Transverse colon (tissue), 4 donors: ENCODE data around the gene GALP.
"Not testable (repeated sequence)": the region's sequence is repeated elsewhere in the genome, so short reads cannot be mapped to it uniquely, and the experiment has no call there.

Experiments
- EP300 ChIP-seq: sonication (generic); formaldehyde crosslinking; IDR thresholded peaks from one replicate; pipeline ENCODE4 v1.6.1; 2017; ENCODE audit warnings: antibody characterized with exemption, low read depth
- POLR2AphosphoS5 ChIP-seq, 3 donors: sonication (generic); formaldehyde crosslinking; IDR thresholded peaks; one replicate each; pipeline ENCODE4 v1.6.1; 2016; ENCODE audit warnings: antibody characterized with exemption in 3 of 3
- TF ChIP-seq, protein P1 (sequence below), 5 experiments: fragments of 200-600 bp in 3 of 5; fragments of 450-650 bp in 2 of 5; sonication (generic) in 3 of 5; IDR thresholded peaks; 1 replicate in 2 of 5; 2 replicates in 3 of 5; pipeline ENCODE4 v1.5.1; 2016 to 2017; ENCODE audit warnings: antibody characterized with exemption in 5 of 5, inconsistent platforms in 3 of 5, mild to moderate bottlenecking in 2 of 5, moderate library complexity in 1 of 5

GRCh38 chr19:56207581-56207980 lies 31.8 kb downstream of the GALP start:
- TF ChIP-seq, protein P1, sequence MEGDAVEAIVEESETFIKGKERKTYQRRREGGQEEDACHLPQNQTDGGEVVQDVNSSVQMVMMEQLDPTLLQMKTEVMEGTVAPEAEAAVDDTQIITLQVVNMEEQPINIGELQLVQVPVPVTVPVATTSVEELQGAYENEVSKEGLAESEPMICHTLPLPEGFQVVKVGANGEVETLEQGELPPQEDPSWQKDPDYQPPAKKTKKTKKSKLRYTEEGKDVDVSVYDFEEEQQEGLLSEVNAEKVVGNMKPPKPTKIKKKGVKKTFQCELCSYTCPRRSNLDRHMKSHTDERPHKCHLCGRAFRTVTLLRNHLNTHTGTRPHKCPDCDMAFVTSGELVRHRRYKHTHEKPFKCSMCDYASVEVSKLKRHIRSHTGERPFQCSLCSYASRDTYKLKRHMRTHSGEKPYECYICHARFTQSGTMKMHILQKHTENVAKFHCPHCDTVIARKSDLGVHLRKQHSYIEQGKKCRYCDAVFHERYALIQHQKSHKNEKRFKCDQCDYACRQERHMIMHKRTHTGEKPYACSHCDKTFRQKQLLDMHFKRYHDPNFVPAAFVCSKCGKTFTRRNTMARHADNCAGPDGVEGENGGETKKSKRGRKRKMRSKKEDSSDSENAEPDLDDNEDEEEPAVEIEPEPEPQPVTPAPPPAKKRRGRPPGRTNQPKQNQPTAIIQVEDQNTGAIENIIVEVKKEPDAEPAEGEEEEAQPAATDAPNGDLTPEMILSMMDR (IDR thresholded peaks at IDR 0.05), result not testable (repeated sequence)
- TF ChIP-seq EP300; POLR2AphosphoS5 (IDR thresholded peaks at IDR 0.05): not testable (repeated sequence)
